Stomach (tissue), 9 donors: Measurements from ENCODE around the gene LCMT1. TPM values are rescaled to one million over a fixed set of nuclear protein-coding genes. Genes with fewer than 3 reads are reported as not detected.

ENCODE experiments used
- DNase-seq, 2 donors: peaks; one replicate each; pipeline versions ENCODE4 v3.0.0 to v3.0.0-alpha.2; 2013 to 2019
- H3K27ac ChIP-seq, 5 donors: fragments of 200-600 bp in 4 of 5; sonication (generic) in 4 of 5; one replicate each; pipeline ENCODE4 v1.5.1; 2013 to 2019; ENCODE audit warnings: mild to moderate bottlenecking in 1 of 5, moderate library complexity in 1 of 5
- H3K27me3 ChIP-seq, 3 donors: fragments of 200-600 bp; sonication (generic); one replicate each; pipeline ENCODE4 v1.5.1; 2017 to 2019; ENCODE audit warnings: mixed run types in 1 of 3
- H3K36me3 ChIP-seq, 4 donors: fragments of 200-600 bp; sonication (generic); 1 replicate in 3 of 4; 2 replicates in 1 of 4; pipeline ENCODE4 v1.5.1; 2016 to 2019
- H3K4me1 ChIP-seq, 4 donors: fragments of 200-600 bp; sonication (generic); one replicate each; pipeline ENCODE4 v1.5.1; 2016 to 2019
- H3K4me3 ChIP-seq, 4 donors: fragments of 200-600 bp; sonication (generic) in 3 of 4; one replicate each; pipeline ENCODE4 v1.5.1; 2016 to 2019; ENCODE audit warnings: mild to moderate bottlenecking in 1 of 4
- H3K9me3 ChIP-seq, 4 donors: fragments of 200-600 bp; sonication (generic); one replicate each; pipeline ENCODE4 v1.5.1; 2016 to 2019
- CTCF ChIP-seq, 7 experiments: fragments of 450-650 bp in 4 of 7; fragments of 200-600 bp in 3 of 7; sonication (generic) in 3 of 7; IDR thresholded peaks; one replicate each; pipeline ENCODE4 v1.5.1; 2016 to 2019; ENCODE audit warnings: antibody characterized with exemption in 7 of 7, control low read depth in 2 of 7, mild to moderate bottlenecking in 1 of 7
- EP300 ChIP-seq: sonication (generic); formaldehyde crosslinking; IDR thresholded peaks from one replicate; pipeline ENCODE4 v1.6.1; 2017; ENCODE audit warnings: antibody characterized with exemption
- POLR2A ChIP-seq, 4 donors: fragments of 450-650 bp; IDR thresholded peaks; one replicate each; pipeline ENCODE4 v1.6.1; 2016; ENCODE audit warnings: antibody characterized with exemption in 4 of 4, control low read depth in 2 of 4, mild to moderate bottlenecking in 1 of 4, moderate library complexity in 1 of 4
- POLR2AphosphoS5 ChIP-seq, 3 donors: sonication (generic); formaldehyde crosslinking; IDR thresholded peaks; one replicate each; pipeline ENCODE4 v1.6.1; 2016; ENCODE audit warnings: antibody characterized with exemption in 3 of 3
- WGBS, 5 donors: extraction: QIAGEN DNeasy Blood & Tissue Kit in 3 of 5; methylation state at CpG; one replicate each; pipeline versions ENCODE4 v1.1.5 to v1.1.7; 2013 to 2018; 5-methylcytosine and 5-hydroxymethylcytosine counted together
- intact Hi-C: fragments of 100-400 bp; cut with DNase I; formaldehyde crosslinking; loops from one replicate; pipeline ENCODE4 v1.15.1; 2023; ENCODE audit warnings: low total_unique reads
- polyA plus RNA-seq, 3 donors: library from polyadenylated mRNA; stranded (reverse); fragments of 200-250 nt; gene quantifications; one replicate each; pipeline ENCODE4 v1.2.3, GENCODE V29; 2013
- total RNA-seq, 5 donors: library from RNA; depleted of rRNA; stranded (reverse); fragments of >200 nt; gene quantifications; one replicate each; pipeline versions ENCODE4 v1.1.0 to v1.2.3, GENCODE V29; 2014 to 2016
- donor health status: healthy with polysubstance abuse.
- donor health status: Bipolar disorder and iron deficiency.
- donor health status: healthy.

The LCMT1 gene
- total and polyA plus RNA-seq, 8 donors, result 15.4 to 54.9 (median 30.9) TPM

- no peaks in the 10 kb centered on the region for H3K4me1 ChIP-seq
- WGBS, 5 donors, result 80 to 86% (median 86%) methylated on average over 4 of the region's 4 CpGs
- no peaks in the 10 kb centered on the region for H3K9me3 ChIP-seq
- H3K4me3 ChIP-seq, result no peak overlapping the region
- DNase-seq, result no peak
- TF ChIP-seq EP300 (no peak), CTCF (IDR thresholded peaks at IDR 0.05) (no peak), POLR2A (IDR thresholded peaks at IDR 0.05) (no peak), POLR2AphosphoS5 (IDR thresholded peaks at IDR 0.05) (no peak)
- peaks cover 56 to 100% (median 99%) of the 10 kb centered on the region in 4 donors for H3K36me3 ChIP-seq
- no peaks in the 10 kb centered on the region for H3K27me3 ChIP-seq
- no peak overlapping the region for H3K27ac ChIP-seq
- intact Hi-C loops, result no loop called here
Observed at GRCh38 chr16:25134166-25134700, 22.7 kb downstream of the LCMT1 start.

GRCh38 chr16:25135254-25135878 is 23.8 kb downstream of the LCMT1 start:
- 89 to 94% (median 92%) methylated on average over 4 of the region's 4 CpGs for WGBS, 5 donors

GRCh38 chr16:25138130-25138529 is 26.6 kb downstream of the LCMT1 start:
- Histone ChIP-seq H3K36me3 (peaks cover 41 to 100% (median 100%) of the 10 kb centered on the region in 4 donors), H3K9me3 (no peaks in the 10 kb centered on the region), H3K27ac (no peak overlapping the region), H3K4me3 (no peak overlapping the region), H3K4me1 (no peaks in the 10 kb centered on the region), H3K27me3 (no peaks in the 10 kb centered on the region)
- intact Hi-C loops, result no loop called here
- WGBS, 5 donors, result 94 to 98% (median 95%) methylated on average over 6 of the region's 6 CpGs
- DNase-seq, result no peak
- no peak for TF ChIP-seq CTCF (IDR thresholded peaks at IDR 0.05)
- no peak for TF ChIP-seq EP300
- TF ChIP-seq POLR2AphosphoS5 (IDR thresholded peaks at IDR 0.05), result no peak
- TF ChIP-seq POLR2A (IDR thresholded peaks at IDR 0.05), result no peak

More at GRCh38 chr16:25135254-25135878, 23.8 kb downstream of the LCMT1 start:
- peaks cover 48 to 100% (median 99%) of the 10 kb centered on the region in 4 donors for H3K36me3 ChIP-seq
- H3K4me1 ChIP-seq, result no peaks in the 10 kb centered on the region
- no peak overlapping the region for H3K27ac ChIP-seq
- no peaks in the 10 kb centered on the region for H3K27me3 ChIP-seq
- H3K9me3 ChIP-seq, result no peaks in the 10 kb centered on the region
- TF ChIP-seq CTCF (IDR thresholded peaks at IDR 0.05) (no peak), POLR2A (IDR thresholded peaks at IDR 0.05) (no peak), EP300 (no peak), POLR2AphosphoS5 (IDR thresholded peaks at IDR 0.05) (no peak)
- intact Hi-C loops, result no loop called here
- H3K4me3 ChIP-seq, result no peak overlapping the region
- DNase-seq, result no peak

GRCh38 chr16:25140459-25140858 is 28.9 kb downstream of the LCMT1 start:
- H3K27ac ChIP-seq, result no peak overlapping the region
- H3K9me3 ChIP-seq, result no peaks in the 10 kb centered on the region
- DNase-seq, result no peak
- H3K36me3 ChIP-seq, result peaks cover 24 to 100% (median 97%) of the 10 kb centered on the region in 4 donors
- no peak overlapping the region for H3K4me3 ChIP-seq
- no peaks in the 10 kb centered on the region for H3K27me3 ChIP-seq
- no peaks in the 10 kb centered on the region for H3K4me1 ChIP-seq
- WGBS, 5 donors, result 83 to 99% (median 95%) methylated on average over 6 of the region's 6 CpGs
- TF ChIP-seq POLR2AphosphoS5 (IDR thresholded peaks at IDR 0.05) (no peak), EP300 (no peak), CTCF (IDR thresholded peaks at IDR 0.05) (no peak), POLR2A (IDR thresholded peaks at IDR 0.05) (no peak)
- intact Hi-C loops, result no loop called here
